IPS DF 6.9 (cell line): ENCODE data around the gene SLC18A3.

Experiments
- DNase-seq: peaks from one replicate; pipeline ENCODE4 v3.0.0-alpha.2; 2013; ENCODE audit warnings: low read depth, low spot score
- H3K27ac ChIP-seq: one replicate; pipeline ENCODE4 v1.5.1; 2013; ENCODE audit warnings: low read length, control low read depth
- H3K27me3 ChIP-seq: 2 replicates; pipeline ENCODE4 v1.6.1; 2013; ENCODE audit warnings: mild to moderate bottlenecking, low read length; ENCODE audit not compliant: control insufficient read depth, insufficient read depth
- H3K36me3 ChIP-seq: 2 replicates; pipeline ENCODE4 v1.6.1; 2013; ENCODE audit warnings: low read length; ENCODE audit not compliant: control insufficient read depth, insufficient read depth
- H3K4me1 ChIP-seq: 2 replicates; pipeline ENCODE4 v1.6.1; 2013; ENCODE audit warnings: low read length; ENCODE audit not compliant: control insufficient read depth, insufficient read depth
- H3K4me3 ChIP-seq: 2 replicates; pipeline ENCODE4 v1.5.1; 2013; ENCODE audit warnings: mild to moderate bottlenecking, low read length
- H3K9me3 ChIP-seq: 2 replicates; pipeline ENCODE4 v1.6.1; 2013; ENCODE audit warnings: low read length, inconsistent platforms; ENCODE audit not compliant: control insufficient read depth, insufficient read depth
- WGBS: extraction: QIAGEN DNeasy Blood & Tissue Kit; methylation state at CpG from one replicate; pipeline ENCODE4 v1.1.7; 2013; ENCODE audit warnings: mixed read lengths, missing lambda C conversion rate; ENCODE audit not compliant: insufficient read length, insufficient coverage; 5-methylcytosine and 5-hydroxymethylcytosine counted together

SLC18A3 gene

DNA sequence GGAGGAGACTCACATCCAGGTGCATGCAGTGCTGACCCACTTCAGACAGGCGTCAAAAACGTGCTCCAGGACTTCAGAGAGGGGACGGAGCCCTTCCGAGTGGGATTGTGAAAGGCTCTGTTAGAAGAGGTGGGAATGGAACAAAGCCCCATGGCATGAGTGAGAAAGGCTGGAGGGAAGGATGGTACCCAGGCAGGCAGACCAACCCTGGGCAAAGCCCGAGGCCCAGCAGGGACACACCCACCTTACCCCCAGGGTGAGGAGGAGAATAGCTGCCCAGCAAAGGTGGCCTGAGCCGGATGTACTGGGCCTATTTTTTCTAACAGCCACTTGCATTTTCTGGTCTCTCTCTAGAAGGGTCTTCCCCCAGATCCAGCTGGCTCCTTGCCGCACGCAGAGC lies 18.5 kb downstream of the SLC18A3 start:
- Histone ChIP-seq H3K4me3 (no peak overlapping the region), H3K36me3 (no peaks in the 10 kb centered on the region), H3K27me3 (no peaks in the 10 kb centered on the region), H3K4me1 (no peaks in the 10 kb centered on the region), H3K9me3 (no peaks in the 10 kb centered on the region), H3K27ac (no peak overlapping the region)
- WGBS: no CpG with 5 or more reads among the region's 8 CpGs
- no peak for DNase-seq

DNA sequence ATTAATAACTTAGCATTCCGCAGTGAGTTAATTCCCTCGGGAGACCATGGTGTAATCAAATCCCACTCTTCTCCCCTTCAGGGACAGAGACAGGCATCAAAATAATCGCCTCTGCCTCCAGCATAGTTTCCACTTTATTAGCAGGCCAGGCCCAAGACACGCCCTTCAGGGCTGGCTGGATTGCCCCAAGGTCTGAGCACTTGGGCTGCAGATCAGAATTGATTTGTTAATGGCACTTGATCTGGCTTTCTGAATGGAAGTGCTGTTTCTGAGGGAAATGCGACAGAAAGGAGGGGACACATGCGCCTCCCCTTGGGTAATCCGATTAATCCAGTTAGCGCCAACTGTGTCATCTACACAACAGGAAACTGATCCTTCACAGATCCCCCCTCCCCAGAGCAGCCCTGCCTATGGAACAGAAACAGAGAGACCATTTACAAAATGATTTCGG lies 19.3 kb downstream of the SLC18A3 start:
- Histone ChIP-seq H3K27ac (no peak overlapping the region), H3K4me3 (no peak overlapping the region), H3K36me3 (no peaks in the 10 kb centered on the region), H3K4me1 (no peaks in the 10 kb centered on the region), H3K9me3 (no peaks in the 10 kb centered on the region), H3K27me3 (no peaks in the 10 kb centered on the region)
- no CpG with 5 or more reads among the region's 9 CpGs for WGBS
- DNase-seq: no peak

DNA sequence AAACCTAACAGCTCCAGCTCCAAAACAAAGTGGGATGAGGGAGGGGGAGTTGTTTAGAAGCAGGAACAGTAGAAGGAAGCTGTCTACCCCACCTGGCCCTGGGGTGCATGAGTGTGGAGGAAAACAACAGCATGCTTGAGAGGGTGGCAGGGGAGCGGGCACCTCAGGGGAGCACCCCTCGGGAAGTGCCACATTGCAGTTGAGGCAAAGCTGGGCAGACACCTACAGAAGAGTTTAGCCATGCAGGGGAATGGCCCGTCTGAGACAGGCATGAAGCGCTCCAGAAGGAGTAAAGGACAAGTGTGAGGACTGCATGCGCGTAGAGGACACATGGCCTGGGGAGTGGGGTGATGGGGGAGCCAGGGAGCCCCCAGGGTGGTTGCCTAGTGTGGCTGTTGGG lies 21.9 kb downstream of the SLC18A3 start:
- H3K27ac ChIP-seq: no peak overlapping the region
- no peaks in the 10 kb centered on the region for H3K4me1 ChIP-seq
- no peak for DNase-seq
- WGBS: no CpG with 5 or more reads among the region's 6 CpGs
- H3K36me3 ChIP-seq: no peaks in the 10 kb centered on the region
- no peak overlapping the region for H3K4me3 ChIP-seq
- no peaks in the 10 kb centered on the region for H3K27me3 ChIP-seq
- no peaks in the 10 kb centered on the region for H3K9me3 ChIP-seq

DNA sequence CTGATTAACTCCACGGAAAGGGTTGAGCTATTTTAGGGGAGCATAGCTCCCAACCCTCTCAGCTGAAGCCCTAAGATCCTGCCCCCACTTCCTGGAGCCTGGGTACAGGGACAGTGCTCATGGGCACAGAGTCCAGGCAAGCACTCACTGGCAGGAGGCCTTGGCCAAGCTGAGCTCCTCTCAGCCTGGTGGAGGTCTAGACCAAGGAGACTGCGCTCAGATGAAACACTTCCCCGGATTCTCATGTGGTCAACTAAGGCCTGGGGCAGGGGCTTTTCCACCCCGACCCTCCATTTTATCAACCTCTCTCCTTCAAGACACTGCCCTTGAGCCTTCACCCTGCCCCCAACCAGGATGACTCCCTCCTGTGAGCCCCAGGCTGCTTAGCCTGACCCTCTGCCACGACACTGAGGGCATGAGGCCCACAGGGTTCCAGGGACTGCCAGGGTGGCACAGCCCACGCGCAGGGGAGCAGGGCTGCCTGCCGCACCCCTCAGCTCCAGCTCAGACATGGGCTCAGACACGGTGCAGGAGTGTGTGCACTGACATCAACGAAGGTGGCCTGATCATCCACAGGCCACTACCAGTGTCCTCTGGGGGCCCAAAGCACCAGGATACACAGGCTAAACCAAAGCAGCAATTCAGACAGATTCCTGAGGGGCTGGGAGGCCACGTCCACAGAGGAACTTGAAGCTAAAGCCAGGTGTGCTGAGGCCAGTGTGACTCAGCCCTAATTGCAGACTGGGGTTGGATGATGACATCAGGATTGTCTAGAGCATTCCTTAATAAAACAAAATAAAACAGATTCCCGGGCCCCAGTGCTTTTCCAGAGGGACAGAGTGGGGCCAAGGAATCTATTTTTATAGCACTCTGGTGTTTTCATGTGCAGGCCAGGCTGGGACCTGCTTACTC lies 22.6 kb downstream of the SLC18A3 start:
- DNase-seq: no peak
- no peaks in the 10 kb centered on the region for H3K4me1 ChIP-seq
- no peaks in the 10 kb centered on the region for H3K9me3 ChIP-seq
- no peaks in the 10 kb centered on the region for H3K36me3 ChIP-seq
- WGBS: no CpG with 5 or more reads among the region's 12 CpGs
- H3K27ac ChIP-seq: no peak overlapping the region
- H3K27me3 ChIP-seq: no peaks in the 10 kb centered on the region
- no peak overlapping the region for H3K4me3 ChIP-seq

DNA sequence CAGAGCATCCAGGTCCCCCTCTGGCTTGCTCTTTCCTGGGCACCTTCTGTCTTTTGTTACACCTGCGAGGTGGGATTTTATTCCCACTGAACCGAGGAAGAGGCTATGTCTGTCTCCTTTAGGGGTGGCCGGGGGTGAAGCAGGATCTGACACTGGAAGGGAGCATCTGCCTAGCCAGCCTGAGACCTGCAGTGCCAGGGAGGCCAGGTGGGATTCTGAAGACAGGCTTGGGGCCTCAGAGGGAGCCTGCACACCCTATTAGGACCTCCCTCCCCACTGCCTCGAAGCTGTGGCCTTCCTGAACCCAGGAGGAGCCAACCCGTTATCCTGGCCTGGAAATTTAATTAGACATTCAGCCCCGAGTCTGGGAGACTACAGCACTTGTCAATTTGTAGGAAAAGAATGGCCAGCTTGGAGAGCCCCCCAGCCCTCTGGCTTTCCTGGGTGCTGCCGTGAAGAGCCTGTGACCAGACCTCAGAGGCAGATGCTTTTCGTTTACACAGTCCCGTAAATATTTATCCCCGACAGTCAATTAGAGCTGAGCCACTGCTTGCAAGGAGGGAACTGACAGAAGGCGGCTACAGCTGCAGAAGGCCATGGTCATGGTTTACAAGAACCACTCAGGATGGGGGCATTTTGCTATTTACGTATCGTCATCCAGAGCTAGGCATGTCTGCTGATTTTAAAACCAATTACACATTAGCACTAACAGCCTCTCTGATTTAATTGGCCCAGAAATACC lies 23.4 kb downstream of the SLC18A3 start:
- no peak overlapping the region for H3K4me3 ChIP-seq
- no peaks in the 10 kb centered on the region for H3K36me3 ChIP-seq
- H3K27me3 ChIP-seq: no peaks in the 10 kb centered on the region
- no peaks in the 10 kb centered on the region for H3K4me1 ChIP-seq
- no peak for DNase-seq
- H3K27ac ChIP-seq: no peak overlapping the region
- no CpG with 5 or more reads among the region's 13 CpGs for WGBS
- no peaks in the 10 kb centered on the region for H3K9me3 ChIP-seq

DNA sequence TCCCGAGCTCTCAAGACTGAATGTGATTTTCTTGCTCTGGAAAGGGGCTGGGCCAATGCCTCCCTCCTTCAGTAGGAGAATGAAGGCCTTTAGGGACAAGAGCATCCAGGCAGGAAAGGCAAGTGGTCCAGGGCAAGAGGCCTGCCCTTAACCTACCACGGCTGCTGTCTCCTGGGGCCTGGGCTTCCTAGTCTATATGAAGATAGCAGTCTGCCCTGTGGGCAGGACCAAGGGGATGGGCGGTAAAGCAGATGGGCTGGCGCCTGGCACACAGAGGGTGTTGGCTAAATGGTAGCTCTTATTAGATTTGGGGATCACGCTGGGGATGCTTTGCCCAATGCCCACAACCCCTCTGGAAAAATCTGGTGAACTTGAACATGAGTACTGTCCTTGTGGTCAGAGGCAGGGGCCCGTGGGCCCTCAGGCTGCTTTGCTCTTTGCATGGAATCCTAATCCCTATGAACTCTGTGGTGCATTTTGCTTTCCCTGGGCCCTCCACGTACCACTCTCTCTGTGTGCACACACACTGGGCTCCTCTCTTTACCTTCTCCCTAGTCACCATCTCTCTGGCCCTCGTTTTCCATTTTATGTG lies 24.1 kb downstream of the SLC18A3 start:
- no peaks in the 10 kb centered on the region for H3K36me3 ChIP-seq
- H3K27me3 ChIP-seq: no peaks in the 10 kb centered on the region
- no peak for DNase-seq
- no peaks in the 10 kb centered on the region for H3K4me1 ChIP-seq
- WGBS: no CpG with 5 or more reads among the region's 8 CpGs
- no peaks in the 10 kb centered on the region for H3K9me3 ChIP-seq
- H3K4me3 ChIP-seq: no peak overlapping the region
- no peak overlapping the region for H3K27ac ChIP-seq

DNA sequence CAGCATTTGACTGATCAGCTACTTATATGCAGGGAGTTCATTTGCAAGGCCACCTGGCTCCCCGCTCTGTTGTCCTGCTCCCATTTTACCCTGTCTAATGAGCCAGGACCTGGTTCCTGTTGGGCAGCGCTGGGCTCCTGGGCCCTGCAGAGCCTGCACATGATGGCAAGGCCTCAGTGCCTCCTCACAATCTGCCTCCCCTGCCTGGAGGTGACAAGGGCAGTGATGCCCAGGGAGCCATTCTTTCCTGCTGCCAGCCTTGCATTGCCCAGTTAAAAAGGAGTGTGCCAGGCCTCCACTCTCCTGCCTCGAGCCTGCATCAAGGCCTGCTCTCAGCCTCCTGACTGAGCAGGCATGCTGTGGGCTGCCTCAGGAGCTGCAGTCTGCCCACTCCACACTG lies 32.2 kb downstream of the SLC18A3 start:
- Histone ChIP-seq H3K4me1 (0 out of 2 replicates have a peak, but pooled peaks cover 1% of the 10 kb centered on the region), H3K36me3 (no peaks in the 10 kb centered on the region), H3K9me3 (no peaks in the 10 kb centered on the region), H3K27me3 (no peaks in the 10 kb centered on the region), H3K27ac (no peak overlapping the region), H3K4me3 (no peak overlapping the region)
- WGBS: no CpG with 5 or more reads among the region's 3 CpGs
- DNase-seq: no peak

DNA sequence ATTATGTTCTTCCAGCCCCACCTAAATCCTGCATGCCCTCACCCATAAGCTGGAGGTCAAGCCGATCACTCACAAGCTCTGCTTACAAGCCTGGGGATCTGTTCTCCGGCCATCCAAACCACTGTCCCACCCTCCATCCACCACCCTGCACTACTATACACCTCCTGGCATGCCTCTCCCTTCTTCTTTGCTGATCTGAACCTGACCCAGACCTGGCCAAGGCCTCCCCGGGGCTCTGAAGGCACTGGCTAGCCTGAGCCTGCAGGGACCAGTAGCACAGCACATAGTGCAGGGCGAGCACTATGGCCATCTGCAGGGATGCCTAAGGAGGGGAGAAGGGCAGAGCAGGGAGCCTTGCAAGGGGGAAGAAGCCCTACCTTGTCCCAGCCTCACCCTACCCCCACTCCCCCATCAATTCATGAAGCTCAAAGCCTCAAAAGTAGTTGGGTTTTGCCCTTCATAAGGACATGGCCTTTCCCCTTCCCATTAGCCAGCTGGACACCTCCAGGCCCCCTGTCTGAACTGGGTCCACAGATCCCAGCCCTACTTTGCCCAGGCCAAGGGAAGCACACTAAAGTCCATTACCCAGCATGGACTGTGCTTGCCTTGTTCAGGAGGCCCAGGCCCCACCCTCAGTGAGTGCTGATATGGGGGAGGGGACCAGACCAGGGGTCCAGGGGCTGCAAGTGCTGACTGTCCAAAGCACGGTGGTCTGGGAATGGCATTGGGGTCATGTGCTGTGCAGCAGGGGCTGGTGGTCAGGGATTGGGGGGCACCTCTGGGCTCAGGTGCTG lies 33.3 kb downstream of the SLC18A3 start:
- Histone ChIP-seq H3K36me3 (no peaks in the 10 kb centered on the region), H3K4me3 (no peak overlapping the region), H3K27ac (no peak overlapping the region), H3K27me3 (no peaks in the 10 kb centered on the region), H3K4me1 (0 out of 2 replicates have a peak, but pooled peaks cover 1% of the 10 kb centered on the region), H3K9me3 (no peaks in the 10 kb centered on the region)
- WGBS: no CpG with 5 or more reads among the region's 5 CpGs
- DNase-seq: no peak

DNA sequence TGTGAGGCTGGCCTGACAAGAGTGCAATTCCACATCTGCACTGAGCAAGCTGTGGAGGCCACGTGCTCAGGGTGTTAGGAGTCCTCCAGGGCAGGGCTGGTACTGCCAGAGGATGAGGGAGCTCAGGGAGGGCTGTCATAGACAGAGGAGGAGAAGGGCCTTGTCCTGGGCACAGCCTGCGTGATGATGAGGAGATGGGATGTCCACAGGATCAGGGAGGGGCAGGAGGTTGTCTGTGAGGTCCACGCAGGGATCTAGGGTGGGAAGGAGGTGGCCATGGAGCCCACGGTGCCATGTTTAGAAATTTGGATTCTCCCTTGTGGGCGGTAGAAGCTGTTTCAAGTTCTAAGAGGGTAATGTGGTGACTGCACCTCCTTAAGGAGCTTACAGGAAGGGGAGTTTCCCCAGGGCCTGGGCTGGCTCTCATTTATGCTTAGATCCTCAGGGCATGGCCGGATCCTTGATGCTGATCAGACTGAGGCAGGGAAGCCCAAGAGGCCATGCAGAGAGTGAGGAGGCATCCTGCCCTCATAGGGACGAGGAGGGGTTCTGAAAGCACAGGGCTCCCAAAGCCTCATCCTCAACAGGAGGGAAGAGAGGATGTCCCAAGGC lies 34.0 kb downstream of the SLC18A3 start:
- 0 out of 2 replicates have a peak, but pooled peaks cover 2% of the 10 kb centered on the region for H3K4me1 ChIP-seq
- H3K27ac ChIP-seq: no peak overlapping the region
- no peaks in the 10 kb centered on the region for H3K36me3 ChIP-seq
- H3K27me3 ChIP-seq: no peaks in the 10 kb centered on the region
- no peak for DNase-seq
- H3K4me3 ChIP-seq: no peak overlapping the region
- no peaks in the 10 kb centered on the region for H3K9me3 ChIP-seq
- WGBS: no CpG with 5 or more reads among the region's 7 CpGs
